Activated naive CD4-positive, alpha-beta T cell treated with anti-CD3 and anti-CD28 coated beads, Interleukin-2, amount 10 ng/mL, durations not matched to agents 5 hours and 36 hours (primary cell): ENCODE measurements around the gene PSG1. TPM values are rescaled to one million over a fixed set of nuclear protein-coding genes. Genes with fewer than 3 reads are reported as not detected.

Source experiments
- total RNA-seq, 2 experiments: library from RNA; stranded (reverse); gene quantifications; one replicate each; pipeline ENCODE4 v1.2.3, GENCODE V29; 2021

PSG1 gene
- total RNA-seq = not detected

DNA sequence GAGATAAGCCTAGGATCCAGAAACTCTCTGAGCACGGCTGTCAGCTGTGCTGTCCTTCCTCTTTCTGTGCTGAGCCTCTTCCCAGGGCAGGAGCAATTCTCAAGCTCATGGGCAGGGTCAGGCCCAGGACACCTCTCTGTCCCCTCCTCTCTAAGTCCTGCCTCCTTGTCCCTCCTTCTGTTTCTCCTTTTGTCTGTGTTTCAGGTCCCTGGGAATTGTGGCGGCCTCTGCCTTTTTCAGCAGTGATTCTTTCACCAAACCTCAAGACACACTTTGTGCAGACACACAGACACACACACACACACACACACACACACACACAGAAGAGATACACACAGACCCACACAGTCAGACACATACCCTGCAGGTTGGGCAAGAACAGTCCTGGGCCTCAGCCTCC is at the start of gene PSG1:
TSS of gene PSG1 (minus strand) at position 101 of the 400 bp plus-strand sequence. CDS start 132 bp downstream, outside the sequence.

DNA sequence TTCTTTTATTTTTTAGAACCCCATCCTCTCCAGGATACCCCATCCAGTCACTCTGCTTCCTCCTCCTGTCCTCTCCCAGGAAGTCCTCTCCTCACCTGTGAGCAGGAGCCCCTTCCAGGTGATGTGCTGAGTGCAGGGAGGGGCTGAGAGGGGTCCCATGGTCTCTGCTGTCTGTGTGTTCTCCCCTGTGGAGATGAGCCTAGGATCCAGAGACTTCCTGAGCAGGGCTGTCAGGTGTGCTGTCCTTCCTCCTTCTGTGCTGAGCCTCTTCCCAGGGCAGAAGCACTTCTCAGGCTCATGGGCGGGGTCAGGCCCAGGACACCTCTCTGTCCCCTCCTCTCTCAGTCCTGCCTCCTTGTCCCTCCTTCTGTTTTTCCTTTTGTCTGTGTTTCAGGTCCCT is 38.1 kb upstream of the PSG1 start, which contains the start of gene PSG6:
TSS of gene PSG6 (minus strand) at position 261 of the 400 bp plus-strand sequence. CDS start at position 159, 102 bp downstream.

Other genes starting within 250 kb of the PSG1 start
- gene PSG3, start 139.2 kb downstream of the PSG1 start, total RNA-seq = not detected
- gene PSG8, start 114.0 kb downstream of the PSG1 start, total RNA-seq = not detected
- not detected for gene PSG6, start 38.2 kb upstream of the PSG1 start, total RNA-seq
- gene PSG7, start 57.5 kb upstream of the PSG1 start, total RNA-seq = not detected
- not detected for gene PSG11, start 146.8 kb upstream of the PSG1 start, total RNA-seq
- gene PSG2, start 203.0 kb upstream of the PSG1 start, total RNA-seq = not detected